SK-N-SH (cell line): ENCODE results near the gene USP8. TPM values are rescaled to one million over a fixed set of nuclear protein-coding genes. Genes with fewer than 3 reads are reported as not detected.

Experiments
- CTCF ChIA-PET: fragments of 300-600, 350-600 bp; formaldehyde crosslinking; extraction: SDS; loops from one replicate; lab custom pipeline; 2021; lab: Yijun Ruan, JAX
- POLR2A ChIA-PET: fragments of 350-600 bp; sonication (Branson Sonifier 250); formaldehyde crosslinking; extraction: SDS; loops from one replicate; lab custom pipeline; 2020; ENCODE audit warnings: antibody characterized with exemption, inconsistent platforms; lab: Yijun Ruan, JAX
- DNase-seq: peaks from one replicate; pipeline ENCODE4 v3.0.0; 2012
- H2AFZ ChIP-seq: fragments of 200-600 bp; sonication (generic); 2 replicates; pipeline ENCODE4 v1.8.1; 2016; ENCODE audit warnings: antibody characterized with exemption, mild to moderate bottlenecking, low read depth
- H3F3A ChIP-seq: fragments of 200-600 bp; sonication (generic); replicated peaks from 2 replicates; pipeline ENCODE3; 2016; ENCODE audit warnings: antibody characterized with exemption, mild to moderate bottlenecking; ENCODE audit not compliant: insufficient read depth
- H3K27ac ChIP-seq, 2 experiments: fragments of 200-500 bp in 1 of 2; fragments of 200-600 bp in 1 of 2; sonication (Bioruptor generic) in 1 of 2; sonication (generic), shearing (Covaris generic) in 1 of 2; 2 replicates each; pipeline versions ENCODE4 v1.5.1 to v1.6.1; 2014 to 2016; ENCODE audit warnings: low read depth in 2 of 2, inconsistent platforms in 1 of 2, low read length in 1 of 2, mild to moderate bottlenecking in 1 of 2, mixed read lengths in 1 of 2
- H3K27me3 ChIP-seq: fragments of 200-600 bp; sonication (generic), shearing (Covaris generic); 2 replicates; pipeline ENCODE4 v1.6.1; 2016; ENCODE audit warnings: mixed run types; ENCODE audit not compliant: insufficient read depth
- H3K36me3 ChIP-seq, 2 experiments: fragments of 200-500 bp in 1 of 2; fragments of 200-600 bp in 1 of 2; sonication (Bioruptor generic) in 1 of 2; sonication (generic) in 1 of 2; replicated peaks in 1 of 2; 2 replicates each; pipeline versions ENCODE3 to v1.5.1; 2014 to 2016; ENCODE audit warnings: low read length in 1 of 2, mild to moderate bottlenecking in 1 of 2; ENCODE audit not compliant: insufficient read depth in 2 of 2, control insufficient read depth in 1 of 2
- H3K4me1 ChIP-seq, 2 experiments: fragments of 200-500 bp in 1 of 2; fragments of 200-600 bp in 1 of 2; sonication (Bioruptor generic) in 1 of 2; sonication (generic), shearing (Covaris generic) in 1 of 2; 2 replicates each; pipeline versions ENCODE4 v1.5.1 to v1.6.1; 2014 to 2016; ENCODE audit warnings: low read depth in 1 of 2, low read length in 1 of 2, mixed run types in 1 of 2; ENCODE audit not compliant: insufficient read depth in 2 of 2, control insufficient read depth in 1 of 2
- H3K4me2 ChIP-seq: fragments of 200-600 bp; sonication (generic), shearing (Covaris generic); 2 replicates; pipeline ENCODE4 v1.6.1; 2017; ENCODE audit warnings: mixed run types
- H3K4me3 ChIP-seq, 2 experiments: fragments of 200-500 bp in 1 of 2; fragments of 200-600 bp in 1 of 2; sonication (Bioruptor generic) in 1 of 2; sonication (generic), shearing (Covaris generic) in 1 of 2; 2 replicates each; pipeline versions ENCODE4 v1.5.1 to v1.8.1; 2014 to 2016; ENCODE audit warnings: low read depth in 2 of 2, inconsistent platforms in 1 of 2, low read length in 1 of 2, mild to moderate bottlenecking in 1 of 2, mixed read lengths in 1 of 2, moderate library complexity in 1 of 2
- H3K79me2 ChIP-seq: fragments of 200-600 bp; sonication (generic); 2 replicates; pipeline ENCODE4 v1.8.1; 2017; ENCODE audit warnings: mild to moderate bottlenecking; ENCODE audit not compliant: insufficient read depth
- H3K9ac ChIP-seq: fragments of 200-600 bp; sonication (generic); 2 replicates; pipeline ENCODE4 v1.6.1; 2017; ENCODE audit warnings: mixed run types
- H3K9me2 ChIP-seq: fragments of 200-600 bp; sonication (generic); 2 replicates; pipeline ENCODE4 v1.6.1; 2017; ENCODE audit warnings: mixed run types
- H3K9me3 ChIP-seq: fragments of 200-600 bp; sonication (generic); 2 replicates; pipeline ENCODE4 v1.6.1; 2017; ENCODE audit warnings: mixed run types, mild to moderate bottlenecking, moderate library complexity
- H4K20me1 ChIP-seq: fragments of 200-600 bp; sonication (generic); 2 replicates; pipeline ENCODE4 v1.6.1; 2017; ENCODE audit warnings: mild to moderate bottlenecking, mixed run types; ENCODE audit not compliant: insufficient read depth
- EZH2phosphoT487 ChIP-seq: fragments of 200-600 bp; sonication (generic); IDR thresholded peaks from 2 replicates; pipeline ENCODE4 v1.6.1; 2017; ENCODE audit warnings: low read depth, mixed run types, mild to moderate bottlenecking, antibody characterized with exemption, moderate library complexity, borderline replicate concordance
- JUND ChIP-seq: IDR thresholded peaks from 2 replicates; pipeline ENCODE4 v1.4.0; 2012
- MEF2A ChIP-seq: IDR thresholded peaks from 2 replicates; pipeline ENCODE4 v1.4.0; 2012; ENCODE audit warnings: low read depth, borderline replicate concordance
- NRF1 ChIP-seq: IDR thresholded peaks from 2 replicates; pipeline ENCODE4 v1.6.1; 2012; ENCODE audit warnings: low read depth, mild to moderate bottlenecking, low read length
- PBX3 ChIP-seq: IDR thresholded peaks from 2 replicates; pipeline ENCODE4; 2012
- POLR2AphosphoS5 ChIP-seq: IDR thresholded peaks from 2 replicates; pipeline ENCODE4 v1.6.1; 2012; ENCODE audit warnings: low read depth, low read length
- REST ChIP-seq: IDR thresholded peaks from 2 replicates; pipeline ENCODE4 v1.6.1; 2012; ENCODE audit warnings: mild to moderate bottlenecking, low read depth, low read length, moderate library complexity
- TAF1 ChIP-seq: IDR thresholded peaks from 2 replicates; pipeline ENCODE4 v1.6.1; 2012; ENCODE audit warnings: low read depth, mild to moderate bottlenecking, low read length, moderate library complexity, borderline replicate concordance
- TEAD4 ChIP-seq: IDR thresholded peaks from 2 replicates; pipeline ENCODE4 v1.4.0; 2012; ENCODE audit warnings: mild to moderate bottlenecking, borderline replicate concordance; ENCODE audit not compliant: insufficient read depth
- YY1 ChIP-seq: IDR thresholded peaks from 2 replicates; pipeline ENCODE4 v1.4.0; 2012; ENCODE audit warnings: low read depth, mild to moderate bottlenecking
- polyA plus RNA-seq, 3 experiments: library from polyadenylated mRNA; depleted of rRNA; stranded (reverse); fragments of >200 nt; gene quantifications; 2 replicates each; pipeline ENCODE4 v1.2.3, GENCODE V29; 2012
- TF ChIP-seq, protein P1 (sequence below): fragments of 150-350 bp; IDR thresholded peaks from 2 replicates; pipeline ENCODE4 v1.6.1; 2016; ENCODE audit warnings: mild to moderate bottlenecking, low read depth, low read length
- TF ChIP-seq, protein P2 (sequence below): fragments of 150-350 bp; IDR thresholded peaks from 2 replicates; pipeline ENCODE4 v1.6.1; 2017; ENCODE audit warnings: antibody characterized with exemption, low read length, low read depth, borderline replicate concordance

Gene USP8
- polyA plus RNA-seq, 1 of the 3 experiments (the other 2 are of a cell fraction), result 23.4 TPM

DNA sequence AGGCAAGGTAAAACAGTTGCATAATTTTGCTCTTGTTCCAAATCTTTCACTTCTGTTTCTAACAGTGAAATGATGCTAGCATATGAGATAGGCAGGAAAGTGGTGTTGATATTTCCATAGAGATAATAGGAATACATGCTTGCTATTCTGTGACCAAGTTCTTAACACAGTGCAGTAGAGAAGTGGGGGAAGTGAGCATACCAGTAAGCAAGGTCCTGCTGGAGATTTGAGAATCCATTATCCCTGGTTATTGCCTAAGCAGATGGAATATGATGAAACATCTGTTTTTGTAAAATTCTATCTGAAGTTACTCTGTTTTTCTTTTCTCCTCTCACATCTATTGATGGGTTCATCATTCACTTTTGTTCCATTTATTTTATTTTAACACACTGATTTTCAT lies 28.7 kb downstream of the USP8 start:
- TF ChIP-seq, protein P1, sequence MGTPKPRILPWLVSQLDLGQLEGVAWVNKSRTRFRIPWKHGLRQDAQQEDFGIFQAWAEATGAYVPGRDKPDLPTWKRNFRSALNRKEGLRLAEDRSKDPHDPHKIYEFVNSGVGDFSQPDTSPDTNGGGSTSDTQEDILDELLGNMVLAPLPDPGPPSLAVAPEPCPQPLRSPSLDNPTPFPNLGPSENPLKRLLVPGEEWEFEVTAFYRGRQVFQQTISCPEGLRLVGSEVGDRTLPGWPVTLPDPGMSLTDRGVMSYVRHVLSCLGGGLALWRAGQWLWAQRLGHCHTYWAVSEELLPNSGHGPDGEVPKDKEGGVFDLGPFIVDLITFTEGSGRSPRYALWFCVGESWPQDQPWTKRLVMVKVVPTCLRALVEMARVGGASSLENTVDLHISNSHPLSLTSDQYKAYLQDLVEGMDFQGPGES, result no peak
- TF ChIP-seq TAF1 (no peak), REST (no peak), MEF2A (no peak), NRF1 (no peak), EZH2phosphoT487 (no peak), POLR2AphosphoS5 (no peak), JUND (no peak), PBX3 (no peak), YY1 (no peak), TEAD4 (no peak)
- TF ChIP-seq, protein P2, sequence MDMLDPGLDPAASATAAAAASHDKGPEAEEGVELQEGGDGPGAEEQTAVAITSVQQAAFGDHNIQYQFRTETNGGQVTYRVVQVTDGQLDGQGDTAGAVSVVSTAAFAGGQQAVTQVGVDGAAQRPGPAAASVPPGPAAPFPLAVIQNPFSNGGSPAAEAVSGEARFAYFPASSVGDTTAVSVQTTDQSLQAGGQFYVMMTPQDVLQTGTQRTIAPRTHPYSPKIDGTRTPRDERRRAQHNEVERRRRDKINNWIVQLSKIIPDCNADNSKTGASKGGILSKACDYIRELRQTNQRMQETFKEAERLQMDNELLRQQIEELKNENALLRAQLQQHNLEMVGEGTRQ, result no peak
- H3K79me2 ChIP-seq, result peaks cover 35% of the 10 kb centered on the region
- no peaks in the 10 kb centered on the region for H4K20me1 ChIP-seq
- H3F3A ChIP-seq, result peaks cover 28% of the 10 kb centered on the region
- no peaks in the 10 kb centered on the region for H3K9me3 ChIP-seq
- peaks cover 0 to 15% of the 10 kb centered on the region in 2 experiments for H3K4me1 ChIP-seq
- no peak overlapping the region for H3K9ac ChIP-seq
- no peak overlapping the region for H3K27ac ChIP-seq
- ChIA-PET CTCF (no interaction called here), POLR2A (no interaction called here)
- peaks cover 9 to 45% of the 10 kb centered on the region in 2 experiments for H3K36me3 ChIP-seq
- H2AFZ ChIP-seq, result no peak overlapping the region
- no peaks in the 10 kb centered on the region for H3K27me3 ChIP-seq
- no peaks in the 10 kb centered on the region for H3K9me2 ChIP-seq
- H3K4me2 ChIP-seq, result no peak overlapping the region
- DNase-seq, result no peak
- H3K4me3 ChIP-seq, result no peak overlapping the region
